ENCODE results near the gene ADAP1.
A peak's percentile ranks its signal among the peaks of the same experiment; 100 is the strongest.

ADAP1 gene

DNA sequence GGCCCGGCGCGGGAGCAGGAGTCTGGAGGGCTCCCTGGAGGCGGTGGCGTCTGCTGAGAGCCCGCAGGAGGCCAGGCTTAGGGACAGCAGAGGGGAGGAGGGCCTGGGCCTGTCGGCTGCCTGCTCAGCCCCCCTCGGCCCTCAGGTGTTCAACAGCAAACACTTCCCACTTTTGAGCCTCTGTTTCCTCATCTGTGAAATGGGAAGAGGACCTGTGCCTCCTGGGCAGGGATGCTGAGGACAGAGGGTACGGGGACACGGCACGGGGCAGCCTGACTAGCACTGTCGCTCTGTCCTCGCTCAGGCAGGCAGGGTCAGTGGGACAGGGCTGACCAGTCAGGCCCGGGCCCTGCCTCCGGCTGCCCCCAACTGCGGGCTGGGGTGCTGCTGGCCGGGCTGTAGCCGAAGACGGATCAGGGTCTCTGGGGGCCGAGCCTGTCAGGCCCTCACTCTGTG is 29.2 kb upstream of the ADAP1 start:
- DNase-seq = no peak
- H3K4me1 ChIP-seq = peaks cover 12% of the 10 kb centered on the region

DNA sequence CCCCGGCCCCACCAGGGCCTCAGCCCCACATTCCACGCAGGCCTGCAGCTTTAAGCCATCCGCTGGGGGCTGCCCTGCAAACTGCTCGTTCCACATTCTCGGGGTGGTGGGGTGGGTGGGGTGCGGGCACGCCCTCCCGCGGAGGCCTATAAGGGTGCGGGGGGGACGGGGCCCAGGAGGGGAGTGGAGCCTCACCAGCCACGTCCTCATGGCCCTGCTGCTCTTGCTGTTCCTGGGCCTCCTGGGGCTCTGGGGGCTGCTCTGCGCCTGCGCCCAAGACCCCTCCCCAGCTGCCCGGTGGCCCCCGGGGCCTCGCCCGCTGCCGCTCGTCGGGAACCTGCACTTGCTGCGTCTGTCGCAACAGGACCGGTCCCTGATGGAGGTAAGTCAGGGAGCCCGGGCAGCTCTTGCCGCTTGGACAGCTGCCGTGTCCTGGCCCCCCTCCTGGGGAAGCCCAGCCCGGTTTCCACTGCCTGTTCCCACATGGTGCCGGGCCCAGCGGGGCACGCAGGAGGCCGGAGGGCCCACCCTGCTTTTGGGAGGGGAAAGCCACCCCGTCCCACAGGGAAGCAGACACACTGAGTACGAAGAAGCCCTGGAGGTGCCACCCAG is 28.6 kb upstream of the ADAP1 start, which contains the start of gene CYP2W1:
Gene CYP2W1, plus strand, starts transcription at position 178 of the 612 bp plus-strand sequence. Its CDS starts 31 bp downstream, at position 209.
- no peaks in the 10 kb centered on the region for H3K36me3 ChIP-seq
- TF ChIP-seq, protein P1, sequence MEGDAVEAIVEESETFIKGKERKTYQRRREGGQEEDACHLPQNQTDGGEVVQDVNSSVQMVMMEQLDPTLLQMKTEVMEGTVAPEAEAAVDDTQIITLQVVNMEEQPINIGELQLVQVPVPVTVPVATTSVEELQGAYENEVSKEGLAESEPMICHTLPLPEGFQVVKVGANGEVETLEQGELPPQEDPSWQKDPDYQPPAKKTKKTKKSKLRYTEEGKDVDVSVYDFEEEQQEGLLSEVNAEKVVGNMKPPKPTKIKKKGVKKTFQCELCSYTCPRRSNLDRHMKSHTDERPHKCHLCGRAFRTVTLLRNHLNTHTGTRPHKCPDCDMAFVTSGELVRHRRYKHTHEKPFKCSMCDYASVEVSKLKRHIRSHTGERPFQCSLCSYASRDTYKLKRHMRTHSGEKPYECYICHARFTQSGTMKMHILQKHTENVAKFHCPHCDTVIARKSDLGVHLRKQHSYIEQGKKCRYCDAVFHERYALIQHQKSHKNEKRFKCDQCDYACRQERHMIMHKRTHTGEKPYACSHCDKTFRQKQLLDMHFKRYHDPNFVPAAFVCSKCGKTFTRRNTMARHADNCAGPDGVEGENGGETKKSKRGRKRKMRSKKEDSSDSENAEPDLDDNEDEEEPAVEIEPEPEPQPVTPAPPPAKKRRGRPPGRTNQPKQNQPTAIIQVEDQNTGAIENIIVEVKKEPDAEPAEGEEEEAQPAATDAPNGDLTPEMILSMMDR (IDR thresholded peaks at IDR 0.05; ENCODE audit: low read depth, low read length) = no peak
- no peak for DNase-seq
- no peaks in the 10 kb centered on the region for H3K27me3 ChIP-seq
- H3K4me1 ChIP-seq = peaks cover 9% of the 10 kb centered on the region
- H3K9me3 ChIP-seq = no peaks in the 10 kb centered on the region
- no peak within 1 kb of the TSS for H3K4me3 ChIP-seq (ENCODE audit: low read depth, low read length)

More for the DNA sequence above, 29.2 kb upstream of the ADAP1 start:
- Histone ChIP-seq H3K9me3 (no peaks in the 10 kb centered on the region), H3K36me3 (no peaks in the 10 kb centered on the region), H3K27me3 (no peaks in the 10 kb centered on the region), H3K4me3 (ENCODE audit: low read depth, low read length) (no peak overlapping the region)
- TF ChIP-seq, protein P1 (IDR thresholded peaks at IDR 0.05; ENCODE audit: low read depth, low read length) = no peak

DNA sequence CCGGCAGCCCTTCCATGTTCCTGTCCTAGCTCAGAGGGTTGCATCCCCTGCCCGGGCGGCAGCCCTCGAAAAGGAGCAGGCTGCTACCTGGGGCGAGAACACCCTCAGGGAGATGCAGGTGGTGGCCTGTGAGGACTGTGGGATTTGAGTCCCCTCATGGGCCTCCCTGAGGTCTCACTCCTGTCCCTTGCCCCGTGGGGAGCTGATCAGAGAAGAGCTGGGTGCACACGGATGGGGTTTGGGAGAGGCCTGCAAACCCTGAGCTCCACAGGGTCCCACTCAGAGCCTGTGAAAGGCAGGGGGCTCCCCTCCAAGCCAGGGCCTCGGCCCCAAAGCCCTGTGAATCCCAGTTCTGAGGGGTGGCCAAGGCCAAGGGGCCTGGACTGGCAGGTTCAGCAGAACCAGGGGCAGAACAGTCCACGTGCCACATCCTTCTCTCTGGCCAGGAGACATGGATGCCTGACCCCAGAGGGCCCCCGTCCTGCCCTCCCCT is 28.1 kb upstream of the ADAP1 start:
- Histone ChIP-seq H3K4me1 (peaks cover 7% of the 10 kb centered on the region), H3K4me3 (ENCODE audit: low read depth, low read length) (no peak overlapping the region), H3K9me3 (no peaks in the 10 kb centered on the region), H3K36me3 (no peaks in the 10 kb centered on the region), H3K27me3 (no peaks in the 10 kb centered on the region)
- no peak for DNase-seq
- TF ChIP-seq, protein P1 (IDR thresholded peaks at IDR 0.05; ENCODE audit: low read depth, low read length) = no peak

DNA sequence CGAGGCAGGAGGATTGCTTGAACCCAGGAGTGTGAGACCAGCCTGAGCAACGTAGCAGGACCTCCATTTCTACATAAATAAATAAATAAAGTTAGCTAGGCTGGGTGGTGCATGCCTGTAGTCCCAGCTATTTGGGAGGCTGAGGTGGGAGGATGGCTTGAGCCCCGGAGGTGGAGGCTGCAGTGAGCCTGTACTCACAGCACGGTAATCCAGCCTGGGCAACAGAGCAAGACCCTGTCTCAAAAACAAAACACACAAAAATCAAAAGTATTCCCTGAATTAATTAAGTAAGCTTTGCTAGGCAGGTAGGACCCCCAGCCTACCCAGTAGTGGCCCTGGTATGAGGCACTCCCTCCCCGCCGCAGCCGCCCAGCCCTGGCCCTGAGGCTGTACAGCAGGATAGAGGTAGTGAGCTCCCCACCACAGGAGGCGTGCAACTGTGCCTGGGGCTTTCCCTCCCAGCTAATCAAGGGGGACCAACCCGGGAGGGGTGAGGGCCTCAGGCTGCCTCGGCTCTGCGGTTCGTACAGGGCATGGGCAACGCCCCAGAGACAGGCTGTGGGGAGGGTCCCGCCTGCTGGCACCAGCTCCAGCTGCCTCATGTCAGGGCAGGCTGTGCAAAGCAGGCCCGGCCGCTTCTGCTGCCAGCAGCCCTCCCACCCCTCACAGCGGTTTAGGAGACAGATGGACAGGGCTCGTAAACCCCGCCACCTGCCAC is 27.5 kb upstream of the ADAP1 start:
- Histone ChIP-seq H3K4me3 (ENCODE audit: low read depth, low read length) (no peak overlapping the region), H3K36me3 (no peaks in the 10 kb centered on the region), H3K9me3 (no peaks in the 10 kb centered on the region), H3K4me1 (peaks cover 7% of the 10 kb centered on the region), H3K27me3 (no peaks in the 10 kb centered on the region)
- no peak for DNase-seq
- TF ChIP-seq, protein P1 (IDR thresholded peaks at IDR 0.05; ENCODE audit: low read depth, low read length) = no peak

DNA sequence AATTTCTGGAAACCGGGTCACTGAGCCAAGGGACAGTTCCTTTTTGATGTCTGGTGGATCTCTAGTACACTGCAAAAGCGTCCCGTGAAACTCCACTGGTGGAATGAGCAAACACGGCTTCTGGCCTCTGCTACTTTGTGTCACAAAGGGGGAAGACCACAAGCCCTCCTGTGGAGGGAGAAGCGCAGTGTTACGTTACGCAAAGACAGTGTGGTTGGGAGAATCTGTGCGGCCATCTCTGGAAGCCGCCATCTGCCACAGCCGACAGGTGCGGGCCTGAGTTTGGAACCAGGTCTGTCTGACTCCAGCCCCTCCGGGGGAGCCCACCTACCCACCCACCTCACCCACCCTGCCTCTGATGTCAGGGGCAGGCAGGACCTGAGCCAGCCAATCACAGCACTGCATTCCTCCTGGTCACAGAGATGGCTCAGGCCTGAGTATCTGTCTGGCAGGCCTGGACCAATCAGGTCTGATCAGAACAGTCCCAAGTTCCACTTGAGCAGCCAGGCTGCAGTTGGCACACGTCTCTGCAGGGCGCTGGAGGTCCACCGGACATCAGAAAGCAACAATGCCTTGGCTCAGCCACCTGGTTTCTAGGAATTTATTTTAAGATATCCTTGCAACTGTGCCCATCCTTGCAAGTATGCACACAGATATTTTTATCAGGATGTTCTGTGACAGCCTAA is 25.5 kb upstream of the ADAP1 start:
- Histone ChIP-seq H3K36me3 (0 out of 2 replicates have a peak, but pooled peaks cover 3% of the 10 kb centered on the region), H3K9me3 (no peaks in the 10 kb centered on the region), H3K4me1 (peaks cover 5% of the 10 kb centered on the region), H3K4me3 (ENCODE audit: low read depth, low read length) (peak overlapping the region; percentile 27; the same call in 1 of the 2 replicates), H3K27me3 (no peaks in the 10 kb centered on the region)
- TF ChIP-seq, protein P1 (IDR thresholded peaks at IDR 0.05; ENCODE audit: low read depth, low read length) = no peak
- DNase-seq = peak; percentile 80
